ENCODE measurements around the gene AIG1. TPM values are rescaled to one million over a fixed set of nuclear protein-coding genes. Genes with fewer than 3 reads are reported as not detected.

The AIG1 gene
- polyA plus RNA-seq, 1 experiment: 65.1 TPM

DNA sequence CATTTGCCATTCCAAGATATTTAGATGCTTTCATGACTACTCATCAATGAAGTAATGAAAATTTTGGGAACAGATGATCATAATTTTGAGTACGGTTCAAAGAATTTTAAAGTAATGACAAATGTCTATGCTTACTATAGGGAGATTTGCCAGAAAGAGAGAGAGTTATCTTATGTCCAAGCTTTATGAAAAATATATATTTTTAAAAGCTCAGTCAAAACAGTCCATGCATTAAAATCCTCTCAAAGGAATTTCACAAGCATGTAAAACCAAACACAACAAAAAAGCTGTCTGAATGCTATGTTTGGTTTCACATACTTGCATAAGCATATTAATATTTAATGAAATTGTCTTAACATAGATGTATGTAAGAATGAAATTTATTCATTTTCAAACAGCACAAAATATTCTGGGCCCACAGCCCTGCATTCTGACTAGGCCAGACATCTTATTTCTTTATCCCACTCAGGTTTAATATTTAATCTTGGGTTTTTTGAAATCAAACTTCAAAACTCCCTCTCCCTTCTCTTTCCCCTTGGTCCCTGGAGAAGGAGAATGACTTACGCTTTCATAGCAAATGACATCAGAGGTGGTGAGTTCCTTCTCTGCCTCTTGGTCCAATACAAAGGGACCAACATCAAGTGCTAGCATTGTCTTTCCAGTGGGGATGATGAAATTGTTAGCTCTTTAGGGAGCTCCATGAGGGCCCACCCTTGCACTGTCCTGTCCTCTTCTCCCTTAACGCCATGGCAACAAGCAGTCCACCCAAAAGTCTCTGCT, 295.6 kb downstream of the AIG1 start:
- ChIA-PET POLR2A (no interaction called here), CTCF (no interaction called here)
- Histone ChIP-seq H3K9me3 (ENCODE audit: control insufficient read depth, insufficient read depth, low read length) (no peaks in the 10 kb centered on the region; the same call in 1 of the 2 replicates), H3K4me3 (ENCODE audit: low read depth, low read length) (no peak overlapping the region), H3K27ac (ENCODE audit: low read depth, low read length) (no peak overlapping the region), H3K27me3 (ENCODE audit: control insufficient read depth, insufficient read depth, low read length) (no peaks in the 10 kb centered on the region)
- TF ChIP-seq CTCF (IDR thresholded peaks at IDR 0.05; ENCODE audit: low read depth, low read length): no peak
- no peak for DNase-seq (ENCODE audit: low read depth, low spot score)

DNA sequence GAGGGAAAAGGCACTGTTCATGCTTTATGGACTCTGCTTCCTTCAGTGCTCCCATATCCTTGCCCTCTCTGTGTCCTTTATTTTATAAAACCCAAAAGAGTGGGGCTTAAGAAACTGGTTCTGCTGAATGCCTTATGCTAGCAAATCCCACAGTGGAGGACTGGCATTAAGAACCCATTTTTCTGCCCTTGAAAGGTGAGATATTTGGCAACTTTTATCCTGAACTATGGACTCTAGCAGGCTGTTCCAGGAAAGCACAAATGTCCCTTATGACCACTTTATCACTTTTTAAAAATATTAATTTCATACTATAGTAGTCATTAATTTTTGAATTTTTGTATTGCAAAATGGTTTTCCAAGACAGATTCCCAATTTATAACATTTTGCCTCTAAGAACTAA, 296.5 kb downstream of the AIG1 start:
- no peak for TF ChIP-seq CTCF (IDR thresholded peaks at IDR 0.05; ENCODE audit: low read depth, low read length)
- no peak for DNase-seq (ENCODE audit: low read depth, low spot score)
- Histone ChIP-seq H3K27me3 (ENCODE audit: control insufficient read depth, insufficient read depth, low read length) (no peaks in the 10 kb centered on the region), H3K27ac (ENCODE audit: low read depth, low read length) (no peak overlapping the region), H3K4me3 (ENCODE audit: low read depth, low read length) (no peak overlapping the region), H3K9me3 (ENCODE audit: control insufficient read depth, insufficient read depth, low read length) (no peaks in the 10 kb centered on the region; the same call in 1 of the 2 replicates)
- ChIA-PET CTCF (no interaction called here), POLR2A (no interaction called here)

GRCh38 chr6:143357561-143358255, 297.0 kb downstream of the AIG1 start:
- no peak for TF ChIP-seq CTCF (IDR thresholded peaks at IDR 0.05; ENCODE audit: low read depth, low read length)
- Histone ChIP-seq H3K9me3 (ENCODE audit: control insufficient read depth, insufficient read depth, low read length) (no peaks in the 10 kb centered on the region; the same call in 1 of the 2 replicates), H3K4me3 (ENCODE audit: low read depth, low read length) (no peak overlapping the region), H3K27ac (ENCODE audit: low read depth, low read length) (no peak overlapping the region), H3K27me3 (ENCODE audit: control insufficient read depth, insufficient read depth, low read length) (no peaks in the 10 kb centered on the region)
- CTCF ChIA-PET: no interaction called here
- no peak for DNase-seq (ENCODE audit: low read depth, low spot score)
- POLR2A ChIA-PET: no interaction called here

DNA sequence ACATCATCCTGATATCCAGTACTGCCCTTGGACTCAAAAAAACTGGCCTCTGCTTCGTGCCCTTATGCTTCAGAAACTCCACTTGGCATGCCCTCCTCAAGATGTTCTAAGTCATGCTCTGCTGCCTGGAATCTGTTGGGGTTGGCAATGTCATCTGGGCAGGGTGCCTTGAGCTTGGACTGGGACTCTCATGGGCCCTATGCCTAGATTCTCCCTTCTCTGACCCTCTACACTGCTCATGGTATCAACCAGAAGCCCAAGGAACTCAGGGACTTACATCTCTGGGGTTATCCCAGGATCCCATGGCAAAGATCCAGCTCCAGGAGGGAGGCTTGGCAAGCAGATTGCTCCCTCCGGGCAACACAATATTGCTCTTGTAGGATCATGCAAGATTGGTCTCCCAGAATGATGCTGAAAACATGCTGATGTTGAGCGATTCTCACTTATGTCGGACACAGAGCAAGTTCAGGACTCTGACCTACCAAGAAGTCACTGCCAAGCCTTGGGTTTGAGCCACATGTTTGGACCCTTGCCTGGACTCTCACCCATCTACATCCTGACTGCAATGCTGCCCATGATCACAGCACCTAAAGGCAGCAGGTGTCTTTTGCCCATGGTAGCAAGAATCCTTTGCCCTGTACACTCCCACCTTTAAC, 301.0 kb downstream of the AIG1 start:
- Histone ChIP-seq H3K4me3 (ENCODE audit: low read depth, low read length) (no peak overlapping the region), H3K27ac (ENCODE audit: low read depth, low read length) (no peak overlapping the region), H3K27me3 (ENCODE audit: control insufficient read depth, insufficient read depth, low read length) (no peaks in the 10 kb centered on the region), H3K9me3 (ENCODE audit: control insufficient read depth, insufficient read depth, low read length) (no peaks in the 10 kb centered on the region)
- DNase-seq (ENCODE audit: low read depth, low spot score): no peak
- no peak for TF ChIP-seq CTCF (IDR thresholded peaks at IDR 0.05; ENCODE audit: low read depth, low read length)
- ChIA-PET CTCF (no interaction called here), POLR2A (no interaction called here)

DNA sequence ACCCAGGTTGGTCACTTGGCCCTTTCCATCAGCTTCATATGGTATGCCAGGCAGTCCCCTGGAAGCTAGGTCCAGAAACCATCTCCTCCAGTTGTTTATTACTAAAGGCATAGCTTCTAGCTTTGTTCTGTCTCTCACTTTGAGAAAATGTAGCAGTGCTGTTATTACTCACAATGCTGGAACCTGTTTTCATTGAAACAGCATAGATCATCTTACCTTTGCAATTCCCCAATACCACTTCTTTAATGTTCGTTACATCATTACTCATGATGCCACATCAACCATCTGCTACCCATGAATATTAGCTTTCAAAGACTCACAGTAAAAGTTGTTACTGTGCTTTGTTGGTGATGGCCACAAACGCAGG, 301.5 kb downstream of the AIG1 start:
- no peaks in the 10 kb centered on the region for H3K27me3 ChIP-seq (ENCODE audit: control insufficient read depth, insufficient read depth, low read length)
- no peak for TF ChIP-seq CTCF (IDR thresholded peaks at IDR 0.05; ENCODE audit: low read depth, low read length)
- H3K4me3 ChIP-seq (ENCODE audit: low read depth, low read length): no peak overlapping the region
- CTCF ChIA-PET: no interaction called here
- H3K9me3 ChIP-seq (ENCODE audit: control insufficient read depth, insufficient read depth, low read length): no peaks in the 10 kb centered on the region
- POLR2A ChIA-PET: no interaction called here
- DNase-seq (ENCODE audit: low read depth, low spot score): no peak
- no peak overlapping the region for H3K27ac ChIP-seq (ENCODE audit: low read depth, low read length)

Measured in AG04450 (cell line).